Fibroblast of the aortic adventitia (primary cell): ENCODE results near the gene GSTCD. TPM values are rescaled to one million over a fixed set of nuclear protein-coding genes. Genes with fewer than 3 reads are reported as not detected.
"Not testable (repeated sequence)": the region's sequence is repeated elsewhere in the genome, so short reads cannot be mapped to it uniquely, and the experiment has no call there.

Experiments
- DNase-seq: peaks from one replicate; pipeline ENCODE4 v3.0.0-alpha.2; 2010; ENCODE audit warnings: low read depth
- H3K4me3 ChIP-seq: 2 replicates; pipeline ENCODE4 v1.5.1; 2011; ENCODE audit warnings: low read depth, mild to moderate bottlenecking, control low read depth, low read length, moderate library complexity
- total RNA-seq: library from RNA; depleted of rRNA; stranded (reverse); fragments of >200 nt; gene quantifications from 2 replicates; pipeline ENCODE4 v1.2.3, GENCODE V29; 2012; ENCODE audit warnings: low replicate concordance
- TF ChIP-seq, protein P1 (sequence below): IDR thresholded peaks from 2 replicates; pipeline ENCODE4 v1.5.1; 2011; ENCODE audit warnings: mild to moderate bottlenecking, low read length, control low read depth, inconsistent platforms; ENCODE audit not compliant: insufficient read depth

The GSTCD gene
- total RNA-seq, 1 donor: 21.0 TPM

DNA sequence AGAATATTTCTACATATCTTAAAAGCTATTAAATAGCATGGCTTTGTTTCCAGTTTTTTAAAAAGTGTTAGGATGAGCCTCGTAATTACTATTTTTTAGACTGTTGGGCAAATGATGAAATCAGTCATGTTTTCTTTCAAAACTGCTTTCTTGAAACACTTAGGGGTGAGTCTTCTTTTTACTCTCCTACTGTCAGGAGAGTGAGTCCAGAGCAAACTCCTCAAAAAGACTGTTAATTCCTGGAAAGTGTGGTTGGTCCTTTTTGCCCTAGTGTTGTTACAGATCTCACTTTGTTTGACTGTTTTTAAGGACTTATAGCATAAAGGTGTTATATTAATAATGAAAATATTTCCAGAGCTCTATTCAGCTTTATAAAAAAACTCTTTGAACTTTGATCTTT is 6.3 kb downstream of the GSTCD start:
- TF ChIP-seq, protein P1, sequence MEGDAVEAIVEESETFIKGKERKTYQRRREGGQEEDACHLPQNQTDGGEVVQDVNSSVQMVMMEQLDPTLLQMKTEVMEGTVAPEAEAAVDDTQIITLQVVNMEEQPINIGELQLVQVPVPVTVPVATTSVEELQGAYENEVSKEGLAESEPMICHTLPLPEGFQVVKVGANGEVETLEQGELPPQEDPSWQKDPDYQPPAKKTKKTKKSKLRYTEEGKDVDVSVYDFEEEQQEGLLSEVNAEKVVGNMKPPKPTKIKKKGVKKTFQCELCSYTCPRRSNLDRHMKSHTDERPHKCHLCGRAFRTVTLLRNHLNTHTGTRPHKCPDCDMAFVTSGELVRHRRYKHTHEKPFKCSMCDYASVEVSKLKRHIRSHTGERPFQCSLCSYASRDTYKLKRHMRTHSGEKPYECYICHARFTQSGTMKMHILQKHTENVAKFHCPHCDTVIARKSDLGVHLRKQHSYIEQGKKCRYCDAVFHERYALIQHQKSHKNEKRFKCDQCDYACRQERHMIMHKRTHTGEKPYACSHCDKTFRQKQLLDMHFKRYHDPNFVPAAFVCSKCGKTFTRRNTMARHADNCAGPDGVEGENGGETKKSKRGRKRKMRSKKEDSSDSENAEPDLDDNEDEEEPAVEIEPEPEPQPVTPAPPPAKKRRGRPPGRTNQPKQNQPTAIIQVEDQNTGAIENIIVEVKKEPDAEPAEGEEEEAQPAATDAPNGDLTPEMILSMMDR: no peak
- no peak overlapping the region for H3K4me3 ChIP-seq
- peak; percentile 6 for DNase-seq

DNA sequence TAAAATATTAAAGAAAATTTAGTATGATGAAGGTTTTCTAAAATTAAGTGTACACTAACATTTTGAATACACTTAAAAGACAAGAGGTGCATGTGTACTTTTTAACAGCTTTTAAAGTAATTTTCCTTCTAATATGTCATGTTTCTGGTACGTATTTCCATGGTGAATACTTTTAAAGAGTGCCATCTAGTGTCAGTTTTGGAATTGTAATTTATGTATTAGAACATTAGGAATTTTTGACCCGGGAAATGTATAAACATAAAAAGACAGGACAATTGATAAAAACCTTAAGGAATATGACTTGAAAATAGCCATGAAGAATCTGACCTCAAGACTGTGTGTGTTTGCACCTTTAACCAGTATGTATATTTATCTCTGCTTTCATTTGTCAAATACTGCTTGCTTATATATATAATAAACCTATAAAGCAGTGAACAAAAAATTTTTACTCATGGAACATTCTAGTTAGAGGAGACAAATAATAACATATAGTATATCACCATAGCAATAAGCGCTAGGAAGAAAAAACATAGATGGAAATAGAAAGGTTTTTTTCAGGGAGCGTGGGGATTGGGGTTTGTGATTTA is 7.2 kb downstream of the GSTCD start:
- DNase-seq: peak; percentile 68
- TF ChIP-seq, protein P1: peak; percentile 43
- H3K4me3 ChIP-seq: no peak overlapping the region

DNA sequence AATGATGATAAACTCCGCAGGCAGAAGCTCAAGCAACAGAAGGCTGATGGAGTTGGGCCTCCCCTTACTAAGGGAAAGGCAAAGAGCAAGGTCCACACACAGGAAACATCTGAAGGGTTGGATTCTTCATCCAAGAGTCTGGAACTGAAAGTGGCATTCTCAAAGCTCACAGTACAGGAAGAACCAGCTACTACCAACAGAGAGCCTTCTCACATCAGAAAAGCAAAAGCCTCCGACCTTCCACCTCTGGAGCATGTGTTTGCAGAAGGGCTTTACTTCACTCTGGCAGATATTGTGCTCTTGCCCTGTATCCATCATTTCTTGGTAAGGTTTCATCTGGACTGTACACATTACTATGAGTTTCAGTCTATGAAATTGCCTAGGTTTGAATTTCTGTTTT is 10.6 kb downstream of the GSTCD start:
- TF ChIP-seq, protein P1: no peak

DNA sequence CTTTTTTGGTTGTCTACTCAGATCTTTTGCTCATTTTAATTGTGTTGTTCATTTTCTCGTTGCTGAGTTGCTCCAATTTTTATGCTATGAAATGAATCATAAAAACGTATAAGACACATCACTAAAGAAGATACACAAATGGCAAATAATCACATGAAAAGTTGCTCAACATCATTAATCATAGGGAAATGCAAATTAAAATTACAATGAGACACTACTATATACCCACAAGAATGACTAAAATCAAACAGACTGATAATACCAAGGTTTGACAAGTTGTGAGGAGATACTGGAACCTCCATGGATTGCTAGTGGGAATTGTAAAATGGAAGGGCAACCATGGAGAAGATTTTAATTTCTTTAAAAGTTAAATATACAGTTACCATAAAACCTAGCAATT is 17.0 kb downstream of the GSTCD start:
- TF ChIP-seq, protein P1: no peak
- no peak for DNase-seq
- no peak overlapping the region for H3K4me3 ChIP-seq

More for the DNA sequence above, 10.6 kb downstream of the GSTCD start:
- DNase-seq: no peak
- no peak overlapping the region for H3K4me3 ChIP-seq

DNA sequence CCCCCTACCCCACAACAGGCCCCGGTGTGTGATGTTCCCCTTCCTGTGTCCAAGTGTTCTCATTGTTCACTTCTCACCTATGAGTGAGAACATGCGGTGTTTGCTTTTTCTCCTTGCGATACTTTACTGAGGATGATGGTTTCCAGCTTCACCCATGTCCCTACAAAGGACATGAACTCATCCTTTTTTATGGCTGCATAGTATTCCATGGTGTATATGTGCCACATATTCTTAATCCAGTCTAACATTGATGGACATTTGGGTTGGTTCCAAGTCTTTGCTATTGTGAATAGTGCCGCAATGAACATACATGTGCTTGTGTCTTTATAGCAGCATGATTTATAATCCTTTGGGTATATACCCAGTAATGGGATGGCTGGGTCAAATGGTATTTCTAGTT is 21.3 kb downstream of the GSTCD start:
- not testable (repeated sequence) for H3K4me3 ChIP-seq, DNase-seq

DNA sequence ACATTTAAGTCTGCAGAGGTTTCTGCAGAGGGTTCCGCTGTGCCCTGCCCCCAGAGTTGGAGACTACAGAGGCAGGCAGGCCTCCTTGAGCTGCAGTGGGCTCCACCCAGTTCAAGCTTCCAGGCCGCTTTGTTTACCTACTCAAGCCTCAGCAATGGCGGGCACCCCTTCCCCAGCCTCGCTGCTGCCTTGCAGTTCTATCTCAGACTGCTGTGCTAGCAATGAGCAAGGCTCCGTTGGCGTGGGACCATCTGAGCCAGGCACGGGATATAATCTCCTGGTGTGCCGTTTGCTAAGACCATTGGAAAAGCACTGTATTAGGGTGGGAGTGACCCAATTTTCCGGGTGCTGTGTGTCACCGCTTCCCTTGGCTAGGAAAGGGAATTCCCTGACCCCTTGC is 26.6 kb downstream of the GSTCD start:
- not testable (repeated sequence) for DNase-seq, H3K4me3 ChIP-seq

DNA sequence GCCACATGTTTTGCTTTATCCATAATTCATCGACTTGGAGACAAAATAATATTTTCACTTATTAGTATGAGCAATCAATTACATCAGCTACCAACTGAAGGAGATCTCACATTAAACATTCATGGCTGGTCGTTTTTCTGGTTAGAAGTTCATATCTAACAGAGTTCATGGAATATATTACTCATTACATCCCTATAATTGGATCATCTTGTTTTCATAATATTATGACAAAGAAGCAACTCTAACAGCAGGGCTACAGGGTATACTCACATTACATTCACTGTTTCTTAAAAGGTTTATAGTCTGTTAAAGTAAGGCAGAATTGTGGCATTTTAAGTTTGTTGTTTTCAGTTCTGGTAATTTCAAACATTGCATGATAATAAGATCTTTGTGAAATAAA is 33.0 kb downstream of the GSTCD start:
- DNase-seq: peak; percentile 45
- TF ChIP-seq, protein P1: no peak
- no peak overlapping the region for H3K4me3 ChIP-seq

DNA sequence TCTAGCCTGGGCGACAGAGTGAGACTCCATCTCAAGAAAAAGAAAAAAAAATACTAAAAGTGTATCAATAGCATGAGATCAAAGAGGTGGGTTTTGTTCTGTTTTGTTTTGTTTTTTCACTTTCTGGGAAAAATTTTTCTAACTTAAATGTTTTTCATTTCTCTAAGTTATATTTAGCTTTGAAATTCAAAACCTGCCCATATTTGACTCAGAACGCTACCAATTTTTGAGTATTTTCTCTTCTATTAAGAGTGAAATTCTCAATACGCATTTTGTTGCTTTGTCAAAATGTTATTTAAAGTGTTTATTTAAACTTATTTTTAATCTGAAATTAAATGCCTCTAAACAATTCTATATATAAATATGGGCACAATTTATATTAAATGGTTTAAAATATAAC is 39.6 kb downstream of the GSTCD start:
- no peak for DNase-seq
- H3K4me3 ChIP-seq: no peak overlapping the region
- TF ChIP-seq, protein P1: no peak
